ENCODE measurements around the gene ABHD5. TPM values are rescaled to one million over a fixed set of nuclear protein-coding genes. Genes with fewer than 3 reads are reported as not detected.

The ABHD5 gene
- total and polyA plus RNA-seq, 2 of the 8 experiments (the other 6 are each of a cell fraction or from before 2014, with no cell fraction given) = 10.5 to 16.4 TPM

DNA sequence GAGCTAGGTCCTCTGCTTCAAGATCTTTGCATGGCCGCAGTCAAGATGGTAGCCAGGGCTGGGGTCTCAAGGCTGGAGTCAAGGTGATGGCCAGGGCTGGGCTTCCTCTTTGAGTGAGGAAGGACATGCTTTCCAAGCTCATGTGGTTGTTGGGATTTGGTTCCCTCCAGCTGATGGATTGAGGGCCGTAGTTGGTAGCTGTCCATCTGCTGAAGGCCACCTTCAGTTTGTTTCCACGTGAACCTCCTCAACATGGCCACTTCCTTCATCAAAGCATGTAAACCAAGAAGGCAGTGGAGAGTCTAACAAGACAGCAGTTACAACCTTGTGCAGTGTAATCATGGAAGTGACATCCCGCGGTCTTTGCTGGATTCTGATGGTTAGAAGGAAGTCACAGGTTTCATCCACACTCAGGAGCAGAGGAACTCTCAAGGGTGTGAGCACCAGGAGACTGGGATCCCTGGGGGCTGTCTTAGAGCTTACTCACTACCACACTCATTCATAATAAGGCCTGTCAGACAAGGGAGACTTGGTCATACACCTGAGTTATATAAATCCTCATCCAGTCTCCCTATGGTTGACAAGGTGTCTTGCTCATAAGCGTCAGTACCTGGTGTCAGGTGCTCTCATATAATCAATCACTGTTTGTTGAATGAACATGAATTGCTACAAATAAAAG is 42.1 kb downstream of the ABHD5 start (continued):
- TF ChIP-seq ATF3 (IDR thresholded peaks at IDR 0.05; ENCODE audit: insufficient read depth, low read depth, low read length) (no peak), TAF7 (optimal IDR thresholded peaks at IDR 0.05; ENCODE audit: borderline replicate concordance, low read depth, low read length) (no peak), RNF2 (IDR thresholded peaks at IDR 0.05; ENCODE audit: borderline replicate concordance, low read depth, low read length, missing control alignments, poor library complexity, severe bottlenecking) (no peak), NANOG (IDR thresholded peaks at IDR 0.05; ENCODE audit: insufficient read depth, low read depth, low read length, poor library complexity, severe bottlenecking) (no peak), SP4 (IDR thresholded peaks at IDR 0.05; ENCODE audit: low read length) (no peak), EZH2 (IDR thresholded peaks at IDR 0.05; ENCODE audit: low read depth, low read length, severe bottlenecking) (no peak)
